Skin epidermis (tissue), 12 donors: ENCODE results near the gene ZFPM1.
"Not testable (repeated sequence)": the region's sequence is repeated elsewhere in the genome, so short reads cannot be mapped to it uniquely, and the experiment has no call there.

Experiments used
- H3K27ac ChIP-seq, 21 experiments: fragments of 200-600 bp; sonication (generic) in 11 of 21; one replicate each; pipeline ENCODE4 v1.5.0; 2020; ENCODE audit warnings: mild to moderate bottlenecking in 3 of 21, inconsistent platforms in 2 of 21, moderate library complexity in 2 of 21
- H3K4me3 ChIP-seq, 7 experiments: fragments of 200-600 bp; sonication (generic) in 2 of 7; one replicate each; pipeline ENCODE4 v1.5.0; 2020; ENCODE audit warnings: inconsistent platforms in 2 of 7, mild to moderate bottlenecking in 2 of 7, moderate library complexity in 1 of 7

ZFPM1 gene

DNA sequence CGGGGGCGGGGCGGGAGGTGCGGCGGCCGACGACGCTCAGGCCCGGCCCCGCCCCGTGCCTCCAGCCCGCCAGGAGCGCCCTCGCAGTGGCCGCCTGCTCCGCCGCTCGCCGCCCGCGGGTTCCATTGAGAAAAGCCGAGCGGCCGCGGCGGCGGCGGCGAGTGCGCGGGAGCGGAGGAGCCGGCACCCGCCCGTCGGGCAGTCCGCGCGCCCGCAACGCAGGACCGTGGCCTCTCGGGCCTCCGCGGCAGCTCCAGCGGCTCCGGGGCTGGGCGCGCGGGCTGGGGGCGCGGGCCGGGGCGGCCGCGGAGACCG lies at the start of gene ZFPM1:
Gene ZFPM1 (plus strand): TSS at position 64 of the 315 bp plus-strand sequence. CDS start 359 bp downstream, outside the sequence.
- Histone ChIP-seq H3K4me3 (peak within 1 kb of the TSS; percentile 44 to 72 (median 55)), H3K27ac (peak within 1 kb of the TSS in 20 of 21 experiments; percentile 22 to 93 (median 76))

- no peak overlapping the region for H3K4me3 ChIP-seq
- H3K27ac ChIP-seq = no peak overlapping the region
Observed at GRCh38 chr16:88403794-88404581, 49.1 kb upstream of the ZFPM1 start.

- H3K27ac ChIP-seq = no peak overlapping the region
Observed at GRCh38 chr16:88404769-88405168, 48.3 kb upstream of the ZFPM1 start.

DNA sequence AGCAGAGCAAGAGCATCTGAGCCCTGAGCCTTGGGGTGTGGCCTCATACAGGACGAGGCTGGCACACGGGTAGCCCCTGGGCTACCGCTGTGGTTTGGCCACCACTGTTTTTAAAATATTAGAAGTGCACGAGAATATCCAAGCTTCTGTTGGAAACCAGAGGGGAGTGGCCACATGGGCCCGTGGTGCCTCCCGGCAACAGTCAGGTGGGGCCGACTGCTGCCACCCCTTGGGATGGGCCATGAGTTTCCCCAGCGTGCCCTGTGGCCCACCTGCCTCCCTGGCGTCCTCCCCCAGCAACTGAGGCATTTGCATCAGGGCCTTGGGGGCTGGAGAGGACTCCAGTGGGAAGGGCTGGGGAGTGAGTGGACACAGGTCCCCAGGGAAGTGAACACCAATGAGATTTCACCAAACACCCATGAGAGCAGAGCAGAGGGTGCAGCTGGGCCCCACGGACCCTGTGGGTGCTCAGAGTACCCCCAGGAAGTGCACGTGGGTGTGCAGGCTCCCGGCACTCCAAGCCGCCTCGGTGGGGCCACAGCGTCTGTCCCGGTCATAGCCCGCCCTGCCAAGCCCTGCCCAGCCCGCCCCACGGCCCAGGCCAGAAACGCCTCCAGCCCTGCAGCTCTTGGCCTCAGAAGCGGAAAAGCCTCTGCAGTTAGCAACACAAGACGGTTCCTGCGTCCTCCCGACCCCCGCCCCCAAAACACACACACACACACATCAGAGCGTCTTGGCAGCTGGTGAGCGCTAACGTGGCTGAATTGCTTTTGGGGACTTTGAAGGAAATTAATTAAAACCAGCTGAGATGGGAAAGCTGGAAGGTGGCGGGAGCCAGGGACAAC lies 47.6 kb upstream of the ZFPM1 start:
- H3K27ac ChIP-seq = peak overlapping the region in 3 of 21 experiments; percentile 8 to 46 (median 44)
- no peak overlapping the region for H3K4me3 ChIP-seq

More at GRCh38 chr16:88404769-88405168, 48.3 kb upstream of the ZFPM1 start:
- no peak overlapping the region for H3K4me3 ChIP-seq

DNA sequence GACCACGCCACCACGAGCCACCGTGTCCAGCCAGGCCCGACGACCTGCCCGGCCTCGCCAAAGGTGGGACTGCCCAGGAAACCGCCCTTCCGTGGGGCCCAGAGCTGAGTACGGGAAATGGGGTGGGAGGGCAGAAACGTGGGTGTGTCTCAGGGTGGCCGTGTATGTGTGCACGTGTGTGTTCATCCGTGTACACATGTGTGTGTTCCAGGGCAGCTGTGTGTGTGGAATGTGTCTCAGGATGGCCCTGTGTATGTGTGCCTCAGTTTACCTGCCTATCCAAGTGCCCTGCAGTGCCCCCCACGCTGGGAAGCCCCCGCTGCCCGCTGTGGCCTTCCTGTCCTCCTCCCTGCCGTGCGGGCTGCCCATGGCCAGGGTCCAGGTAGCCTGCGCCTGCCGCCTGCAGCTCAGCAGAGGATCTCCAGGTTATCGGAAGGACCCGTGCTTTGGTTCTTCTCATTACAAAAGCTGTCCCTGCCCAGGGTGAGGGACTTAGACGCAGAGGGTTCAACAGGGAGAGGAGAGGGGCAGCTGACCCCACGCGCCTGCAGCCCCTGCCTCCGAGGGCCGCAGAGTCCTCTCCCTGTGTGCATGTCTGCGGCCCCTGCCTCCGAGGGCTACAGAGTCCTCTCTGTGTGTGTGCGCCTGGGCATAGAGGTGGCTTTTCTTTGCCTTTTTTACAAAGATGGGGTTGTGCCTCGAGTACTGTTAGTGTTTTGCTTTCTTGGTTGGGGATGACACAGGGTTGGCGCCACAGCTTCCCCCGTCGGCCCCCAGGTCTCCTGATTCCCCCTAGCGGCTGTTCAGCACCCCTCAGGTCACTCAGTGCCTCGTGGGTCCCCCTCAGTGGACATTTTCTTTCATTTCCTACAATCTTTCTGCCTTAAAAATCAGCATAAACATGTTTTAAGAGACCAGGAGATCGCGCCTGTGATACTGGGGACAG lies 46.7 kb upstream of the ZFPM1 start:
- Histone ChIP-seq H3K4me3 (no peak overlapping the region), H3K27ac (peak overlapping the region in 1 of 21 experiments; percentile 8)

DNA sequence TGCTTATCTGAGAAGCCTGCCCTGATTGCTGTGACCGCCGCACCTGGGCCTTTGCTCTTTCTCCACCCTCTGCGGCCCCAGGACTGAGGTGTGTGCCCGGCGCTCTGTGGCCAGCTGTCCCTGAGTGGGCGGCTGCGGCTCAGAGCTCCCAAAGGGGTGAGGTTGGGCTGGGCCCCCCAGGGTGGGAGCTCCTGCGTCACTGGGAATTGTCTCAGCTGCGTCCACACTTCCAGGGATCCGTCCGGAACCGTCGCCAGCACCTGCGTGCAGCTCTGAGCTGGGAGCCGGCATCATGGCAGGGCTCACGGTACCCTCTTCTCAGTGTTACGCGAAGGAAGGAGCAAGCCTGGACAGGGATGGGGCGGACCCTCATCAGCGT lies 46.0 kb upstream of the ZFPM1 start:
- Histone ChIP-seq H3K4me3 (no peak overlapping the region), H3K27ac (no peak overlapping the region)

DNA sequence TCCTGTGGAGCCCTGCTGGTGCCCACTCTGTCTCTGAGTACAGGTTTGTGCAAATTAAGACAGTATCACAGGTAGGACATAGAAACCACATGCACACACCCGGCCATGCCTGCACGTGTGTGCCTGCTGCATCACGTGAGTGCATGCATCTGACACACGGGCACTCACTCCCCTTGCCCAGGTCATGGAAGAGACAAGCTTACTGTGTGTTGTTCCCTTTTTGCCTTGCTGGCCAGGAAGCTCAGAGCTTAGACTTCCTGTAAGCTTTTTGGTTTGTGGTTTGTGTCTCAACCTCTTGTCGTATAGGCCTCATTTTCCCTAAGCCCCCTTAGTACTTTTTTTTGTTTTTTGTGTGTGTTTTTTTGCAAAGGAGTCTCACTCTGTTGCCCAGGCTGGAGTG lies 45.3 kb upstream of the ZFPM1 start:
- no peak overlapping the region for H3K4me3 ChIP-seq
- H3K27ac ChIP-seq = no peak overlapping the region

GRCh38 chr16:88408561-88409142 lies 44.4 kb upstream of the ZFPM1 start:
- no peak overlapping the region for H3K27ac ChIP-seq
- H3K4me3 ChIP-seq = no peak overlapping the region

DNA sequence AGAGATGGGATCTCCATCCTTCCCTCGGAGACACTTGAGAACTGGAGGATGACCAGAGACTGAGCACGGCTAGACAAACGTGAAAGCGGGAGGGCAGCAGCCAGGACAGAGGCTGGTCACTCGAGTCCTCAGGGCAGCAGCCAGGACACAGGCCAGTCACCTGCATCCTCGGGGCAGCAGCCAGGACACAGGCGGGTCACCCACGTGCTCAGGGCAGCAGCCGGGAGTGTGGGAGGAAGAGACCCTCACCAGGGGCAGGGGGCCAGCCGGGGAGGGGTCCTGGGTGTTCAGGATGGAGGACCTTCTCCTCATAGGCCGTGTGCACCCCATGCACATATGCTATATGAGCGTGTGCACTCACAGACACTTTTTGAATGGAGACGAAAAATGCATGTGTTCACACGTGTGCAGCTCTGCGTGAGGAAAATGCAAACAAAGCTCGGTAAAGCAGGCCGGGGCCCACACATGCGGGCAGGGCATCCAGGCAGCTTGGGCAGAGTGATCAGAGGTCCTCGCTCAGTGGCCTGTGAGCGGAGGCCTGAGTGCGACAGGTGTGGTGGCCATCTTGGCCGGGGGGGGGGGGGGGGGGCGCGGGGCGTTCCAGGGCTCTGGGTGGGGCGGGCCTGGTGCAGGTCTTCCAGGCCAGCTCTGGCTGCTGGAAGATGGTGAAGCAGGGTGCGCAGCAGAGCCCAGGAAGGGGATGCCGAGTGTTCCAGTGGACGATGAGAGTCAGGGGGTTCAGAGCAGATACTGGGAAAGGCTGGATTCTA lies 43.6 kb upstream of the ZFPM1 start:
- Histone ChIP-seq H3K27ac (no peak overlapping the region), H3K4me3 (no peak overlapping the region)

GRCh38 chr16:88410297-88410968 lies 42.6 kb upstream of the ZFPM1 start:
- H3K27ac ChIP-seq, H3K4me3 ChIP-seq: not testable (repeated sequence)

GRCh38 chr16:88411951-88412576 lies 41.0 kb upstream of the ZFPM1 start:
- no peak overlapping the region for H3K4me3 ChIP-seq
- no peak overlapping the region for H3K27ac ChIP-seq

DNA sequence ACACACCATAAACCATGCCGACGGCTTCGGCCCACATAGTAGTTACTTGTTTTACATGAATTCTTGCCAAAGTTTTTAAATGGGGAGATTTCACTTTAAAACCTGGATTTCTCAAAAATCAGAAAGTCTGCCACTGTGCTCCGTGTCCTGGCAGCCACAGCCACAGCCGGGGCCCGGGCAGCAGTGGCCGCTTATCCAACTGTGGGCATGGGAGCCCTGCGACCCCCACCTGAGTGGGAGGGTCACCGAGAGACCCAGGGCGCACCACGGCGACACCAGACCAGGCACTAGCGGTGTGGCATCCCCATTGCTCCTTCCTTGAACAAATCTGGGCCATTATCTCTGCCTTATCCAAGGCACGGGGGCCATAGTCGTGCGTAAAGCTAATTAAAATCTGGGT lies 40.3 kb upstream of the ZFPM1 start:
- no peak overlapping the region for H3K27ac ChIP-seq
- no peak overlapping the region for H3K4me3 ChIP-seq

DNA sequence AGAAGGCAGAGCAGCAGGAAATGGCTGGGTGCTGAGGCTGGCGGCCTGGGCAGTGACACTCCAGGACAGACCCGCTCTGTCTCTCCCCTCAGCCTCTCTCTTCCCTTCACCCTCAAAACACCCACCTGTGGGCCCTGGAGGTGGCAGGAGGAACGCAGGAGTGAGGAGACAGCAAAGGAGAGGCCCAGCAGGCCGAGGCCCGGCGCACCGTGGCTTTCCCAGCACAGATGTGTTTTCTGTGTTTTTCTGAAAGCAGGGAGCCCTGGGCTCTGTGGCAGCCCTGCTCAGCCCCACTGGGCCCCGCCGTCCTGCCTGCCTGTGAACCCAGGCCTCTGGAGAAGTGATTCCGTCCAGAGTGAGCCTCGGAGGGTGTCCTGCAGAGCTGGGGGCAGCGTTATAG lies 39.8 kb upstream of the ZFPM1 start:
- H3K4me3 ChIP-seq = no peak overlapping the region
- H3K27ac ChIP-seq = no peak overlapping the region

DNA sequence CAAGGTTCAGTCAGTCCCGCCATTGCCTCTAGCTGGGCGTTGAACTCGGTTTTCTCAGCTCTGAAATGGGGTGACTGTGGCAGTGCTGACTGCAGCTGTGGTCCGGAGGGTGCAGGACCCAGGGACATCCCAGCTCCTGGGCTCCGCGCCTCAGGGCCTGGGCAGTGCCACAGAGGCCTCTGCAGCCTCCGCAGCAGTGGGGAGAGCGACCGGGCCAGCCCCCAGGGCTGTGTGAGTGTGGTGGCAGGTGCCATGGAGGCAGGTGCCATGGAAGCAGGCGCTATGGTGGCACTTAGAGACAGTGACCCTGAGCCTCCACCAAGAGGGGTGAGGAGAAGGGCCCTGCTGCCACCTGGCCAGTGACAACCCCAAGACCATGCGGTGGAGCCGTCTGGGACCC lies 39.4 kb upstream of the ZFPM1 start:
- Histone ChIP-seq H3K4me3 (no peak overlapping the region), H3K27ac (no peak overlapping the region)

DNA sequence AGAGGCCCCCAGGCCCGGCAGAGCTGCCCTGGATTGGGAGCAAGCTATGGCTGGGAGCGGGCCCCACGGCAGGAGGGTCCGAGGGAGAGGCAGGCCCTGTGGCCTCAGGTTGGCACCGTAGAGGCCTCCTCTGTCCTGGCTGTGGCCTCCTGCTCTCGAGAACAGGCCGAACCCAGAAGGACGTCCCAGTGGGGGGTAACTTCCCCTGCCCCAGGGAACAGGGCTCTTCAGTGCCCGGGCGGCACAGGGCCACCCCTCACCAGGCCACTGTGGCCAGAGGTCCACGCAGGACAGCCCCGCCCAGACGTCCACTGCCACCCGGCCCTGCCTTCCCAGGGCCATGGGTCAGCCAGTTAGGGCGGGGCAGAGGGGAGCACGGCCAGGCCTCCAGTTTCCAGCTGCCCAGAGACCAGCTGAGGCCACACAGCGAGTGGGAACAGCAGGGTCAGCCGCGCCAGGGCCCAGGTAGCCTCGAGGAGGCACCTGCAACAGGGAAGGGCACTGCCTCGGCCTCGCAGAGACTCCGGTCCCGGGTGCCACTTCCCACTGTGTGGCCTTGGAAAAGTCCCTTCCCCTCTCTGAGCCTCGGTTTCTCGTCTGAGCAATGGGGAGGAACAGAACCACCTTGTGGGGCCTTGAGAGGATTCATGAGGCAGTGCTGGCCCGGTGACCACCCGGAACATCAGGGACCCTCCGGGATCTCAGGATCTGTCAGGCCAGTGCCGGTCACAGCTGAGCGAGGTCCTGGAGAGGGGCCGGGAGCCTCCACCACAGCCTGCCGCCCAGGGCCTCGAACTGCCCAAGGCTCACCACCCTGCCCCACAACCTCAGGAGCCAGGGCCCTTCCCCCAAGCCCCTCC lies 38.3 kb upstream of the ZFPM1 start:
- Histone ChIP-seq H3K4me3 (no peak overlapping the region), H3K27ac (no peak overlapping the region)

GRCh38 chr16:88415381-88415705 lies 37.7 kb upstream of the ZFPM1 start:
- H3K4me3 ChIP-seq = no peak overlapping the region
- no peak overlapping the region for H3K27ac ChIP-seq

DNA sequence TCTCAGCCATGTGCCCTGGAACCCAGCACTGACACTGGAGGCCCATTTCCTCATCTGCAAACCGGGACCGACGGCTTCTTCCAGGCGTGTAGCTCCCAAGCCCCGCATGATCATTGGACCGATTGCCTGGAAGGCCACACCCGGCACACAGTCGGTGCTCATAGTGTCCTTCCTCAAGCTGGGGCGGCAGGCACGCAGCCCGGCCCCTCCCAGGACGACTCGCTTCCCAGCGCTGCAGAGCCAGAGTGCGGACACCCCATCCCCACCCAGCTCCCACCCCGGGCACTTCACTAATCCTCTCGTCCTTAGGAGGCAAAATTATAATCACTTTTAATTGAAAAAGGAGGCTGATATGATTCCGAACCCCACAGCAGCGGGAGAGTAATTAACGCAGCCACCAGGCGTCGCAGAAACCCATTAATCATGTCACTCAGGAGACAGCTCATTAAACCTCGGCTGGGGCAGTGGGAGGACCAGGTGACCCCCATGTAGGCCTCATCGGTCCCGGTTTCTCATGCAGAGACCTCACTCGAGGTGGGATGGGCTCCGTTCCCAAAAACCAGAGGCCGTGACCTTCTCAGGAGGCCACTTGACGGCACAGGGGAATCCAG lies 37.3 kb upstream of the ZFPM1 start:
- Histone ChIP-seq H3K4me3 (no peak overlapping the region), H3K27ac (no peak overlapping the region)
